Duodenal mucosa (tissue), 2 donors: ENCODE results near the gene SLC1A4.

Source experiments
- H3K27ac ChIP-seq: one replicate; pipeline ENCODE4 v1.7.0; 2013; ENCODE audit warnings: low read depth, low read length
- H3K27me3 ChIP-seq, 2 donors: one replicate each; pipeline ENCODE4 v1.7.0; 2013; ENCODE audit warnings: low read length in 2 of 2, control low read depth in 1 of 2; ENCODE audit not compliant: insufficient read depth in 2 of 2, control insufficient read depth in 1 of 2
- H3K36me3 ChIP-seq, 2 donors: one replicate each; pipeline ENCODE4 v1.7.0; 2013; ENCODE audit warnings: low read length in 2 of 2, control low read depth in 1 of 2; ENCODE audit not compliant: insufficient read depth in 2 of 2, control insufficient read depth in 1 of 2
- H3K4me1 ChIP-seq, 2 donors: one replicate each; pipeline ENCODE4 v1.7.0; 2013; ENCODE audit warnings: low read length in 2 of 2, control low read depth in 1 of 2; ENCODE audit not compliant: insufficient read depth in 2 of 2, control insufficient read depth in 1 of 2
- H3K4me3 ChIP-seq, 2 donors: one replicate each; pipeline ENCODE4 v1.7.0; 2013; ENCODE audit warnings: low read length in 2 of 2, low read depth in 1 of 2
- H3K9ac ChIP-seq, 2 donors: one replicate each; pipeline ENCODE4 v1.7.0; 2013; ENCODE audit warnings: low read length in 2 of 2, low read depth in 1 of 2
- H3K9me3 ChIP-seq, 2 donors: one replicate each; pipeline ENCODE4 v1.7.0; 2013; ENCODE audit warnings: low read length in 2 of 2, control low read depth in 1 of 2; ENCODE audit not compliant: control insufficient read depth in 1 of 2

The SLC1A4 gene

DNA sequence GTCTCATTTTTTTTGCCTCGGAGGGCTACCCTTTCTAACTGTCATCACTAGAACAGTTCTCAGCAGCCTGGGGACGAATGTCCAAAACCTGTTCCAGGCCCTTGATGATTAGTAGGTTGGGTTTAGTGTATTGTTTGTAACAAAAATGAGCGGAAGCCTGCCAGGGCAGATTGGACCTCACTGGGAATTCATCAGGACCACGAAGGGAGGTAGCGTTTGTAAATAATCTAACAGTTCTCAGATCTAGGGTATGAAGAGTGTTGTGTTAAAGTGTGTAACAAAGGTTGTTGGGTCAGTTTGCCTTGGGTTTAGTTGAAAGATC is 67.8 kb downstream of the SLC1A4 start:
- Histone ChIP-seq H3K9me3 (no peaks in the 10 kb centered on the region), H3K9ac (peak overlapping the region; percentile 25 to 64), H3K4me3 (peak overlapping the region; percentile 80 to 84), H3K36me3 (no peaks in the 10 kb centered on the region), H3K27me3 (no peaks in the 10 kb centered on the region), H3K4me1 (peaks cover 29 to 42% of the 10 kb centered on the region in 2 donors), H3K27ac (peak overlapping the region; percentile 58)

DNA sequence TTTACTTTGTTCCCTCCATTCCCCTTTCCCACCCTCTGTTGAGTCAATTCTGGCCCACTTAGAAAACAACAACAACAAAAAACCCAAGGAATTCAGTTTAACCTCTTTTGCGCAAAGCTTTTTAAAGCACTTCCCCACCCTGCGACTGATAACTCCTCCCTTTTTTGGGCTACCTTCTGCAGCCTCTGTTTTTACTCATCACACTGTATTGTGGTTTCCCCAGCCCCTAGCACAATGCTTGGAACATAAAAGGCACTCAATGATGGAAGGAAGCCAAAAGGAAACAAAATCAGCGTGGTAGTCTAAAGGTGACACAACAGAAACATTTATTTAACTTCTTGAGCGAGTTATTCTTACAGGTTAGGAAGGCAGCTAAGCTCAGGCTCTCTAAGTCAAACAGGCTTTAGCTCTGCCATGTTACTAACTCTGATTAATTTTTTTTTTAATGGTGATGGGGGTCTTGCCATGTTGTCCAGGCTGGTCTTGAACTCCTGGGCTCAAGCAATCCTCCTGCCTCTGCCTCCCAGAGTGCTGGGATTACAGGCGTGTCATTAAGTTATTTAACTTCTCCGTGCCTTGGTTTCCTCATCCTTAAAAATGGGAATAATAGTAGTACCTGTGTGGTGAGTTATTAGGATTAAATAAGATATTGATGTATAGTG is 68.3 kb downstream of the SLC1A4 start:
- Histone ChIP-seq H3K4me3 (peak overlapping the region; percentile 80 to 84), H3K4me1 (peaks cover 29 to 43% of the 10 kb centered on the region in 2 donors), H3K36me3 (no peaks in the 10 kb centered on the region), H3K9ac (peak overlapping the region; percentile 25 to 64), H3K27me3 (no peaks in the 10 kb centered on the region), H3K9me3 (no peaks in the 10 kb centered on the region), H3K27ac (no peak overlapping the region)

DNA sequence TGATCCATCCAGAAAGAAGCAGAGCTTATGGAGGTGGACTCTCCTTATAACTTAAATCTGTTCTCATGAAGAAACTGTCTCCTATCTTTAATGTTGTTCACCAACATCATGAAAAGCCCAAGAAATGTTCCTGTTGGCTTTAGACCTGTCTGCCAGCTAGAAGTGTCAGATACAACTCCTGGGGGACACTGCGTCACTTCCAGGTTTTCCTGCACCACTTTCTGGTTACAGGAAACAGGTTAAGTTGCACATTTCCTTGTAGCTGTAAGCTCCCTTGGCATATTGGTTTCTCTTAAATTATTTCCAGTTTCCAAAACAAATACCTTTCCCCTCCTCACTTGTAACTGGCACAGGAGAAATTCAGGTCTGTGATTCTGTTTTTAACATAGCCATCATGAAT is 69.9 kb downstream of the SLC1A4 start:
- Histone ChIP-seq H3K27me3 (no peaks in the 10 kb centered on the region), H3K36me3 (no peaks in the 10 kb centered on the region), H3K27ac (no peak overlapping the region), H3K4me1 (peaks cover 23 to 43% of the 10 kb centered on the region in 2 donors), H3K9me3 (no peaks in the 10 kb centered on the region), H3K4me3 (no peak overlapping the region), H3K9ac (no peak overlapping the region)

- H3K27ac ChIP-seq, result no peak overlapping the region
These were observed 72.1 kb downstream of the SLC1A4 start for GRCh38 chr2:65061146-65061909.

GRCh38 chr2:65061910-65062339 is 72.7 kb downstream of the SLC1A4 start:
- Histone ChIP-seq H3K9me3 (no peaks in the 10 kb centered on the region), H3K27ac (no peak overlapping the region), H3K27me3 (no peaks in the 10 kb centered on the region), H3K4me1 (peaks cover 22 to 37% of the 10 kb centered on the region in 2 donors), H3K36me3 (no peaks in the 10 kb centered on the region), H3K4me3 (no peak overlapping the region), H3K9ac (no peak overlapping the region)

More at GRCh38 chr2:65061146-65061909, 72.1 kb downstream of the SLC1A4 start:
- Histone ChIP-seq H3K4me3 (no peak overlapping the region), H3K36me3 (no peaks in the 10 kb centered on the region), H3K9me3 (no peaks in the 10 kb centered on the region), H3K4me1 (peaks cover 22 to 37% of the 10 kb centered on the region in 2 donors), H3K27me3 (no peaks in the 10 kb centered on the region), H3K9ac (no peak overlapping the region)

GRCh38 chr2:65062843-65063825 is 73.9 kb downstream of the SLC1A4 start:
- Histone ChIP-seq H3K36me3 (no peaks in the 10 kb centered on the region), H3K27me3 (no peaks in the 10 kb centered on the region), H3K4me3 (no peak overlapping the region), H3K9me3 (no peaks in the 10 kb centered on the region), H3K9ac (no peak overlapping the region), H3K27ac (no peak overlapping the region), H3K4me1 (peaks cover 15 to 26% of the 10 kb centered on the region in 2 donors)

- H3K27me3 ChIP-seq, result no peaks in the 10 kb centered on the region
- peaks cover 19 to 22% of the 10 kb centered on the region in 2 donors for H3K4me1 ChIP-seq
- H3K9ac ChIP-seq, result no peak overlapping the region
- peak overlapping the region; percentile 20 for H3K27ac ChIP-seq
- peaks cover 0 to 2% of the 10 kb centered on the region in 2 donors for H3K36me3 ChIP-seq
- H3K4me3 ChIP-seq, result peak overlapping the region in 1 of 2 donors; percentile 19
- no peaks in the 10 kb centered on the region for H3K9me3 ChIP-seq
These were observed 75.7 kb downstream of the SLC1A4 start for GRCh38 chr2:65064728-65065552.

- H3K4me1 ChIP-seq, result peaks cover 30 to 34% of the 10 kb centered on the region in 2 donors
- H3K27ac ChIP-seq, result no peak overlapping the region
- H3K36me3 ChIP-seq, result peaks cover 4 to 23% of the 10 kb centered on the region in 2 donors
These were observed 78.8 kb downstream of the SLC1A4 start for GRCh38 chr2:65067806-65068553.

DNA sequence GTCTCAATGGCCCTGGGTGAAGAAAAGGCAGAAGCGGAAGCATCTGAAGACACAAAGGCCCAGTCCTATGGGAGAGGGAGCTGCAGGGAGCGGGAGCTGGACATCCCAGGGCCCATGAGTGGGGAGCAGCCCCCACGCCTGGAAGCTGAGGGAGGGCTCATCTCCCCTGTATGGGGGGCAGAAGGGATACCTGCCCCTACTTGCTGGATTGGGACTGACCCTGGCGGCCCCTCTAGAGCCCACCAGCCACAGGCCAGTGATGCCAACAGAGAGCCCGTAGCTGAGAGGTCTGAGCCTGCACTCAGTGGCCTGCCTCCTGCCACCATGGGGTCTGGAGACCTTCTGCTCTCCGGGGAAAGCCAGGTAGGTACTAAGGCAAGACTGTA is 80.2 kb downstream of the SLC1A4 start:
- H3K4me1 ChIP-seq, result peaks cover 30 to 34% of the 10 kb centered on the region in 2 donors
- H3K9ac ChIP-seq, result no peak overlapping the region
- H3K36me3 ChIP-seq, result peaks cover 4 to 35% of the 10 kb centered on the region in 2 donors
- no peaks in the 10 kb centered on the region for H3K9me3 ChIP-seq
- no peak overlapping the region for H3K4me3 ChIP-seq
- H3K27me3 ChIP-seq, result no peaks in the 10 kb centered on the region
- no peak overlapping the region for H3K27ac ChIP-seq

More at GRCh38 chr2:65067806-65068553, 78.8 kb downstream of the SLC1A4 start:
- no peaks in the 10 kb centered on the region for H3K27me3 ChIP-seq
- H3K9ac ChIP-seq, result no peak overlapping the region
- no peaks in the 10 kb centered on the region for H3K9me3 ChIP-seq
- no peak overlapping the region for H3K4me3 ChIP-seq
